Astrocyte (in vitro differentiated cells and primary cell): ENCODE data around the gene SOX4.

Experiments used
- CTCF ChIP-seq: IDR thresholded peaks from 2 replicates; pipeline ENCODE4 v1.5.1; 2011; ENCODE audit warnings: low read depth, mild to moderate bottlenecking, inconsistent platforms, low read length, moderate library complexity; ENCODE audit not compliant: insufficient read depth
- EZH2 ChIP-seq: IDR thresholded peaks from 2 replicates; pipeline ENCODE4 v1.6.1; 2012; ENCODE audit warnings: mild to moderate bottlenecking, low read length, inconsistent platforms; ENCODE audit not compliant: insufficient read depth

- TF ChIP-seq CTCF (no peak), EZH2 (no peak)
Measured at GRCh38 chr6:21604081-21604480, 10.5 kb downstream of the SOX4 start.
